Lower leg skin (tissue), 4 donors: Measurements from ENCODE around the gene RGS8. TPM values are rescaled to one million over a fixed set of nuclear protein-coding genes. Genes with fewer than 3 reads are reported as not detected.

Source experiments
- DNase-seq, 2 donors: peaks; one replicate each; pipeline ENCODE4 v3.0.0-alpha.2; 2019; ENCODE audit warnings: low spot score in 2 of 2
- H3K4me3 ChIP-seq: fragments of 200-600 bp; sonication (generic); 2 replicates; pipeline ENCODE4 v1.5.1; 2017; ENCODE audit warnings: mild to moderate bottlenecking, low read depth; ENCODE audit not compliant: poor library complexity, severe bottlenecking
- CTCF ChIP-seq, 3 donors: fragments of 450-650 bp; IDR thresholded peaks; one replicate each; pipeline ENCODE4 v1.5.1; 2016; ENCODE audit warnings: antibody characterized with exemption in 3 of 3, mild to moderate bottlenecking in 3 of 3, moderate library complexity in 2 of 3
- POLR2A ChIP-seq, 2 donors: fragments of 450-650 bp; IDR thresholded peaks; one replicate each; pipeline ENCODE4 v1.6.1; 2016 to 2017; ENCODE audit warnings: antibody characterized with exemption in 2 of 2, mild to moderate bottlenecking in 1 of 2, moderate library complexity in 1 of 2
- WGBS, 2 donors: methylation state at CpG; one replicate each; pipeline ENCODE4 v1.1.5; 2018; 5-methylcytosine and 5-hydroxymethylcytosine counted together
- intact Hi-C: fragments of 100-400 bp; cut with DNase I; formaldehyde crosslinking; loops from one replicate; pipeline ENCODE4 v1.15.0; 2023; ENCODE audit warnings: low total_unique reads
- total RNA-seq, 4 donors: library from RNA; depleted of rRNA; stranded (reverse); fragments of >200 nt; gene quantifications; one replicate each; pipeline ENCODE4 v1.1.0, GENCODE V29; 2016

RGS8 gene
- total RNA-seq, 4 donors from 2014 or later, result not detected

- 90 to 93% methylated on average over 11 of the region's 11 CpGs for WGBS, 2 donors
- TF ChIP-seq CTCF (IDR thresholded peaks at IDR 0.05) (no peak), POLR2A (IDR thresholded peaks at IDR 0.05) (no peak)
- DNase-seq, result no peak
- H3K4me3 ChIP-seq, result no peak overlapping the region
- intact Hi-C loops, result no loop called here
Observed at GRCh38 chr1:182670032-182670749, 14.2 kb downstream of the RGS8 start.

DNA sequence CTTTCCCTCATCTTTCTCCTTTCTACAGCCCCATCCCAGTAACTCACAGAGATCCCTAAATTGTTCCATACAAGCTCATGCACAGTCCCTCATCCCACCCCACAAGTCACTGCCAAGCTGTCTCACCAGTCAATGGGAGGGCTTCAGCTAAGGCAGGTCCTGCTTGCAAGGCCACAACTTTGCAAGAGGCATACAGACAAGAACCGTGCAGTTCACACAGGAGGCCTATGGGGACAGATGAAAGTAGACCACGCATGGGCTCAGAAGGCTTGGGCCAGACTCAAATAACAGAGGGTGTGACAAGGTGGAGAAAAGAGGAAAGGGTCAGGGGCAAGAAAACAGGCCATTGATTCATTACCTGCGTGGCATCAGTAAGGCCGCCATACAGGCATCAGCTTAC is 15.1 kb downstream of the RGS8 start:
- TF ChIP-seq CTCF (IDR thresholded peaks at IDR 0.05) (no peak), POLR2A (IDR thresholded peaks at IDR 0.05) (no peak)
- no peak overlapping the region for H3K4me3 ChIP-seq
- WGBS, 2 donors, result 96 to 100% methylated on average over 4 of the region's 4 CpGs
- DNase-seq, result no peak
- intact Hi-C loops, result no loop called here

- no peak for DNase-seq
- H3K4me3 ChIP-seq, result no peak overlapping the region
- TF ChIP-seq CTCF (IDR thresholded peaks at IDR 0.05) (no peak), POLR2A (IDR thresholded peaks at IDR 0.05) (no peak)
- intact Hi-C loops, result no loop called here
- WGBS, 2 donors, result 96% methylated on average over 11 of the region's 11 CpGs
Observed at GRCh38 chr1:182668521-182669054, 15.8 kb downstream of the RGS8 start.

DNA sequence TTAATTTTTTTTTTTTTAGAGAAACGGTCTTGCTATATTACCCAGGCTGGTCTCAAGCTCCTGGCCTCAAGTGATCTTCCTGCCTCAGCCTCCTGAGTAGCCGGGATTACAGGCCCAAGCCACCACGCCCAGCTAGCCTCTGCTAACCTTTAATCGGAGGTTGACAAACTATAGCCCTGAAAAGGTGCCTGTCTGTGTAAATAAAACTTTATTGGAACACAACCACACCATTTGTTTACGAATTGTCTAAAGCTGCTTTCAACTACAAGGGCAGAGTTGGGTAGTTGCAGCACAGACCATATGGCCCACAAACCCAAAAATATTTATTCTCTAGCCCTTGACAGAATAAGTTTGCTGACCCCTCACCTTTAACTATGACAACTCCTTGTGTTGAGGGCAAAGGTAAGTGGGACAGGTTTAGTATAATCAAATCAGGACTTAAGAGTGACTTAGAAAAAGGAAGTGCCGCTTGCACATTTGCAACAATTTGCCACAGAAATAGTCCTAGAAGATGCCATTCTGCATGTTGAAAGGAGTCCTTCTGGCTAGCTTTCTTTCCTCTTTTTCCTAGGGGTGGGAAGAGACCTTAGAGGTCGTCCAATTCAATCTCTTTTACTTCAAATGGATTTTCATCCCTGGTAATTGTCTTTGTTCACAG is 16.4 kb downstream of the RGS8 start:
- TF ChIP-seq CTCF (IDR thresholded peaks at IDR 0.05), result no peak
- TF ChIP-seq POLR2A (IDR thresholded peaks at IDR 0.05), result no peak
- WGBS, 2 donors, result 92 to 93% methylated on average over 7 of the region's 7 CpGs
- intact Hi-C loops, result no loop called here
- H3K4me3 ChIP-seq, result no peak overlapping the region
- no peak for DNase-seq

GRCh38 chr1:182666706-182667105 is 17.7 kb downstream of the RGS8 start:
- DNase-seq, result no peak
- H3K4me3 ChIP-seq, result no peak overlapping the region
- WGBS, 2 donors, result 79 to 82% methylated on average over 9 of the region's 9 CpGs
- intact Hi-C loops, result no loop called here
- TF ChIP-seq CTCF (IDR thresholded peaks at IDR 0.05) (no peak), POLR2A (IDR thresholded peaks at IDR 0.05) (no peak)
